Measurements from ENCODE around the gene RFX2. TPM values are rescaled to one million over a fixed set of nuclear protein-coding genes. Genes with fewer than 3 reads are reported as not detected.
A peak's percentile ranks its signal among the peaks of the same experiment; 100 is the strongest.

Gene RFX2
- total and polyA plus RNA-seq, 2 donors from 2014 or later = 4.6 to 12.6 TPM

GRCh38 chr19:6125571-6125989 lies 15.3 kb upstream of the RFX2 start:
- no peak overlapping the region for H3K27ac ChIP-seq (ENCODE audit: low read depth in 2 of 2, low read length in 2 of 2)
- peak in 4 of 5 donors; percentile 28 to 62 (median 48) for DNase-seq
- H3K9me3 ChIP-seq (ENCODE audit: control insufficient read depth in 2 of 3, insufficient read depth in 1 of 3, low read length in 3 of 3) = peaks cover 0 to 6% (median 0%) of the 10 kb centered on the region in 3 donors
- no peaks in the 10 kb centered on the region for H3K4me1 ChIP-seq (ENCODE audit: control insufficient read depth in 2 of 3, insufficient read depth in 2 of 3, low read depth in 1 of 3, low read length in 3 of 3)
- TF ChIP-seq CTCF (IDR thresholded peaks at IDR 0.05; ENCODE audit: borderline replicate concordance, extremely low read depth, insufficient read depth) = peak; percentile 90
- intact Hi-C loops (cut with DNase I) = loop anchor here (5.0 kb wide), 1 partner anchor 78 kb away; no protein-coding TSS in a partner anchor
- H3K9ac ChIP-seq (ENCODE audit: low read length in 3 of 3) = no peak overlapping the region
- H3K4me3 ChIP-seq (ENCODE audit: low read length in 3 of 3) = no peak overlapping the region
- H3K36me3 ChIP-seq (ENCODE audit: control insufficient read depth in 2 of 3, insufficient read depth in 3 of 3, low read length in 3 of 3) = no peaks in the 10 kb centered on the region
- H3K27me3 ChIP-seq (ENCODE audit: control insufficient read depth, insufficient read depth, low read length) = no peaks in the 10 kb centered on the region
- FAIRE-seq = no peak

GRCh38 chr19:6119031-6119430 lies 8.7 kb upstream of the RFX2 start:
- Histone ChIP-seq H3K36me3 (ENCODE audit: control insufficient read depth in 2 of 3, insufficient read depth in 3 of 3, low read length in 3 of 3) (no peaks in the 10 kb centered on the region), H3K9me3 (ENCODE audit: control insufficient read depth in 2 of 3, insufficient read depth in 1 of 3, low read length in 3 of 3) (peaks cover 0 to 3% (median 0%) of the 10 kb centered on the region in 3 donors), H3K27ac (ENCODE audit: low read depth in 2 of 2, low read length in 2 of 2) (no peak overlapping the region), H3K4me1 (ENCODE audit: control insufficient read depth in 2 of 3, insufficient read depth in 2 of 3, low read depth in 1 of 3, low read length in 3 of 3) (no peaks in the 10 kb centered on the region), H3K4me3 (ENCODE audit: low read length in 3 of 3) (no peak overlapping the region), H3K9ac (ENCODE audit: low read length in 3 of 3) (no peak overlapping the region), H3K27me3 (ENCODE audit: control insufficient read depth, insufficient read depth, low read length) (no peaks in the 10 kb centered on the region)
- no peak for TF ChIP-seq CTCF (IDR thresholded peaks at IDR 0.05; ENCODE audit: borderline replicate concordance, extremely low read depth, insufficient read depth)
- intact Hi-C loops (cut with DNase I) = loop anchor here (5.0 kb wide), 1 partner anchor 67 kb away; no protein-coding TSS in a partner anchor
- FAIRE-seq = no peak
- DNase-seq = no peak

GRCh38 chr19:6118043-6118442 lies 7.7 kb upstream of the RFX2 start:
- FAIRE-seq = no peak
- intact Hi-C loops (cut with DNase I) = loop anchor here (5.0 kb wide), 1 partner anchor 66 kb away; no protein-coding TSS in a partner anchor

More at GRCh38 chr19:6118043-6118442, 7.7 kb upstream of the RFX2 start:
- Histone ChIP-seq H3K36me3 (ENCODE audit: control insufficient read depth in 2 of 3, insufficient read depth in 3 of 3, low read length in 3 of 3) (no peaks in the 10 kb centered on the region), H3K4me1 (ENCODE audit: control insufficient read depth in 2 of 3, insufficient read depth in 2 of 3, low read depth in 1 of 3, low read length in 3 of 3) (no peaks in the 10 kb centered on the region), H3K27me3 (ENCODE audit: control insufficient read depth, insufficient read depth, low read length) (no peaks in the 10 kb centered on the region), H3K27ac (ENCODE audit: low read depth in 2 of 2, low read length in 2 of 2) (no peak overlapping the region), H3K9me3 (ENCODE audit: control insufficient read depth in 2 of 3, insufficient read depth in 1 of 3, low read length in 3 of 3) (peaks cover 0 to 3% (median 0%) of the 10 kb centered on the region in 3 donors), H3K9ac (ENCODE audit: low read length in 3 of 3) (no peak overlapping the region), H3K4me3 (ENCODE audit: low read length in 3 of 3) (no peak overlapping the region)
- TF ChIP-seq CTCF (IDR thresholded peaks at IDR 0.05; ENCODE audit: borderline replicate concordance, extremely low read depth, insufficient read depth) = no peak
- DNase-seq = no peak

All from kidney (tissue), 14 donors.